Stimulated activated CD4-positive, alpha-beta T cell treated with anti-CD3 and anti-CD28 coated beads, Interleukin-2, amount 100 ng/mL, for 24 hours (primary cell): ENCODE measurements around the gene BAK1.
"Not testable (repeated sequence)": the region's sequence is repeated elsewhere in the genome, so short reads cannot be mapped to it uniquely, and the experiment has no call there.

Source experiments
- DNase-seq, 2 donors: peaks; one replicate each; pipeline ENCODE4 v3.0.0-alpha.2; 2020

The BAK1 gene

GRCh38 chr6:33585403-33586107, 5.5 kb upstream of the BAK1 start:
- DNase-seq, result peak; percentile 86 to 95

GRCh38 chr6:33584700-33585402, 4.8 kb upstream of the BAK1 start:
- DNase-seq, result no peak

GRCh38 chr6:33583591-33584155, 3.6 kb upstream of the BAK1 start:
- DNase-seq, result no peak

- DNase-seq, result no peak
Measured at GRCh38 chr6:33581186-33581585, 1.1 kb upstream of the BAK1 start.

- peak; percentile 37 to 41 for DNase-seq
Measured at GRCh38 chr6:33578588-33579011, 1.5 kb downstream of the BAK1 start.

- DNase-seq, result no peak
Measured at GRCh38 chr6:33578164-33578563, 1.9 kb downstream of the BAK1 start.

GRCh38 chr6:33577718-33578117, 2.4 kb downstream of the BAK1 start:
- DNase-seq, result no peak

GRCh38 chr6:33577106-33577535, 3.0 kb downstream of the BAK1 start:
- peak; percentile 45 to 47 for DNase-seq

GRCh38 chr6:33576668-33577067, 3.4 kb downstream of the BAK1 start:
- DNase-seq, result no peak

- no peak for DNase-seq
Measured at GRCh38 chr6:33575211-33575610, 4.9 kb downstream of the BAK1 start.

- DNase-seq, result no peak
Measured at GRCh38 chr6:33571637-33572316, 8.3 kb downstream of the BAK1 start.

- peak; percentile 90 to 92 for DNase-seq
Measured at GRCh38 chr6:33570806-33571636, 9.1 kb downstream of the BAK1 start.

GRCh38 chr6:33568826-33569570, 11.1 kb downstream of the BAK1 start:
- DNase-seq, result no peak

- no peak for DNase-seq
Measured at GRCh38 chr6:33567836-33568235, 12.2 kb downstream of the BAK1 start.

- no peak for DNase-seq
Measured at GRCh38 chr6:33566182-33567084, 13.6 kb downstream of the BAK1 start.

GRCh38 chr6:33558801-33559200, 21.3 kb downstream of the BAK1 start:
- no peak for DNase-seq

- DNase-seq, result no peak
Measured at GRCh38 chr6:33557376-33557775, 22.7 kb downstream of the BAK1 start.

- not testable (repeated sequence) for DNase-seq
Measured at GRCh38 chr6:33552883-33553282, 27.2 kb downstream of the BAK1 start.

GRCh38 chr6:33552252-33552651, 27.8 kb downstream of the BAK1 start:
- no peak for DNase-seq

- DNase-seq, result no peak
Measured at GRCh38 chr6:33551538-33551937, 28.5 kb downstream of the BAK1 start.

- no peak for DNase-seq
Measured at GRCh38 chr6:33549896-33550295, 30.2 kb downstream of the BAK1 start.
